HG03342 (cell line): ENCODE data around the gene MMUT.
"Not testable (repeated sequence)": the region's sequence is repeated elsewhere in the genome, so short reads cannot be mapped to it uniquely, and the experiment has no call there.

Experiments used
- ATAC-seq: cut with Tn5 transposase; IDR thresholded peaks from one replicate; pipeline ENCODE4 v1.9.1; 2021; ENCODE audit warnings: mild to moderate bottlenecking, moderate library complexity; ENCODE audit not compliant: unreplicated experiment

Gene MMUT

DNA sequence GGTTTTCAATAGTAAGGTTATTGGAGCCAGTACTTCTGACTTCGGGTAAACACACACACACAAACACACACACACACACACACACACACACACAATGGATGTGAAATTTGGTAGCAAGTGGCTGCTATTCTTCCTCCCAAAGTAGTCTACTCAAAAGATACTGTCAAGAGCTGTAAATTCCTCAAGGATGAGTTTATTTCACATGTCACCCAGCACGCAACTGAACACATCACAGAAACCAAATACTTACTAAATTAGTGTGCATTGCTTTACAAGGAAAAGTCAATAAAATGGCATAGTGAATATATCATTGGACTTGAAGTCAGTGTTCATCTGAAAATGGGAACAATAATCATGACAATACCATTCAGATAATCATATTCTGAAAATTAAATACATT, 32.9 kb downstream of the MMUT start:
- no peak for ATAC-seq

GRCh38 chr6:49423817-49424216, 39.2 kb downstream of the MMUT start:
- no peak for ATAC-seq

- ATAC-seq, result no peak
Observed at GRCh38 chr6:49416195-49416594, 46.9 kb downstream of the MMUT start.

GRCh38 chr6:49415358-49415757, 47.7 kb downstream of the MMUT start:
- ATAC-seq, result no peak

DNA sequence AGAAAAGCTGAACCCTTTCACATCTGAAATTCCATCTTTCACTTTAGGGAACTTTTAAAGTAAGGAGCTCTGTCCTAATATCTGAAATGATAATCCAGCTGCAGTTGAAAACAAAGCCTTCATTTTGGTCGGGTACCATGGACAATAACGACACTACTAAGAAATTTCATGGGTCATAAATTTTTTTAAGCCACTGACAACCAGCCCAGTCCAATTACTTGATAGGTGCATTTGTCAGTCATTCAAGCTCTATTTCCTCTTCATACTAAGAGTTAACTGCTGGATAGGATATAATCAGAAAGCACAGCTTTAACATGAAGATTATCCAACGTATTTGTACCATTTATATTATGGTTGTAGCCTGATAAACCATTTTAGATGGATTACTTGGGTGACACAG, 52.5 kb downstream of the MMUT start:
- no peak for ATAC-seq

DNA sequence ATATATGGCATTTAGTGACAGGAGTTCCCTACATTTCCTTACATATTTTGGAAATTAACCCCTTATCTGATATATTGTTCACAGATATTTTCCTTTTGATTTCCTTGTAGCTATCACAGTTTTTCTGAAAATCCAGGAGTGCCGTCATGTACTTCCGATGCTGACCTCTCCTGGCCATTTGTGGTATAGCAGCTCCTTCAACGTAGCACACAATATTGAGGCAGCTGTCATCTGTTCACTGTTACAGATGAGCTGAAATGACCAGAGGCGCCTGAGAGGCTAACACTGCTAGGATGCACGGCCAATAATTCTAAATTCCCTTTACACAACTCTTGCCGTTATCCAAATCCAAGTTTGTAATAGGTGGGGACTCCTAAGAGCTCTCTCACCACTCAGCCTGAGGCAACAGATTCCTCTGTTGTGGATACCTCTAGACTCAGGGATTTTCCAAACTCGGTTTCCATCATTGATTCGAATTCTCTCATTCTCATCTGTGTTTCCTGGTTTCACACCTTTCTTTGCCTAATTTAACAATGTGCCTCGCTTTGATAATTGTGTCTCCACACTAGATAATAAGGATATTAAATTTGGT, 53.0 kb downstream of the MMUT start:
- peak; percentile 86 for ATAC-seq

DNA sequence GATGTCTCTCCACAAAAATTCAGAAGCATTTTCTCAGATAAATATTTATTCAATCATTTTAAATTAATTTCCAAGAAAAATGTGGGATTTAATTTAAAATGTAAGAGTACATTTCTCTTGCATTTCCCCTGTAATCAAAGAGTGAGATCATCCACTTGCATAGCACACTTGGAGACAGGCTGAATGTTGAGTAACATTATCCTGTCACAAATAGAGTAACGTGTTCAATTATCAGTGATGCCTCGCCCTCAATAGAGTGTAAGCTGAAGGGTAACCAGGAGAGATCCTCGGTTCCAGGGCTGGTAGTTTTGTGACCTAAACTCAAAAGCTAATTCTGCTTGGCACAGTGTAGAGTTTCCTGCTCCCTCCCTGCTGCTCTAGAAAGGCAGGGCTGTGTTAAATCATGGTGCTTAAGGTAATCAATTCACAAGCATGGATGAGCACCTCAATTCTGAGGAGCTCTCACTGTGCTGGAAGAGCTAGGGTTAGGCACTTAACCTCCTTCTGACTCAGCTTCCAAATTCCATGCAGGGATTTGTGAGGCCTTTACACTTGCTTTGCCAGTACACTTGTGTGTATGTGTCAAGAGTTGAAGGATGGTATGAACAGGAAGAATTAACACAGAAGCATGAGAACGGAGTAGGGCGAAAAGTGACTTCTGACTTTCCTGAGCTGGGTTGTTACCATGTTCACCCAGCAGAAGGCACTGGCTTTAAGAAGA, 56.6 kb downstream of the MMUT start:
- no peak for ATAC-seq

GRCh38 chr6:49401063-49401462, 62.0 kb downstream of the MMUT start:
- ATAC-seq, result no peak

- ATAC-seq, result not testable (repeated sequence)
Observed at GRCh38 chr6:49386667-49387508, 76.2 kb downstream of the MMUT start.

- no peak for ATAC-seq
Observed at GRCh38 chr6:49384904-49385303, 78.1 kb downstream of the MMUT start.
